GM21515 (cell line): ENCODE results near the gene GIPC3.

Source experiments
- ATAC-seq: cut with Tn5 transposase; IDR thresholded peaks from one replicate; pipeline ENCODE4 v1.9.1; 2021; ENCODE audit not compliant: unreplicated experiment

GIPC3 gene

DNA sequence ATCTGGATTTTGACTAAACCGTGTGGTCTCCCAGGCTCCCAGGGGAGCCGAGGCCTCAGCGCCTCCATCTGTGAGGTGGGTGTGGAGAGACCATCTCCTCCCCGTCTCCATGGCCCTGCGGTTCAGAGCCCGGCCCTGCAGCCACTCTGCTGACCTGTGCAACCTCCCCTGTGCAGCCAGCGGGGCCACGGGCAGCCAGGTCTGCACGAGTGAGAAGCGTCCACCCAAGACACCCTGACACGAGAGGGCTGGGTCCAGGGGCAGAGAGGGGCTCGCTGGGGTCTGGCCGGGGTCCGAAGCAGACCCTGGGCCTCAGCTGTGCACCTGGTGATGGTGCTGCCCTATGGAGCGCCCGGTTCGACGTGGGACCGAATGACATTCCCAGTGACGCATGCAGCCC is 51.7 kb downstream of the GIPC3 start:
- ATAC-seq = no peak

DNA sequence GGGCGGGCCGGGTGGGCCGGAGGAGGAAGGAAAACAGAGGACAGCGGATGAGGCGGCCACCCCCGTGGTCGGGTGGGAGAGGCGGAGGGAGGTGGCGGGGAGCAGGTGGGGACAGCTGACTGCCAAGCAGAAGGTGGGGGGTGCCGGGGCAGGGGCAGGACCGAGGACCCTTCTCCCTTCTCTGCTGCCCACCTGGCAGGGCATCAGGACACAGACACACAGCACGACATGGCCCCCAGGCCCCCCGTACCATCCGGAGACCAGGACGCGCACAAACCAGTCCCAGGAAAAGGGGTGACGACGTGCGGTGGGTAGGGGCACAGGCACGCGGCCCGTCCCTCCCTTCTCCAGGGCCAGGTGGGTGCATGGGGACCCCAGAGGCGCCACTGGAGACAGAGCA is 52.3 kb downstream of the GIPC3 start:
- ATAC-seq = no peak

DNA sequence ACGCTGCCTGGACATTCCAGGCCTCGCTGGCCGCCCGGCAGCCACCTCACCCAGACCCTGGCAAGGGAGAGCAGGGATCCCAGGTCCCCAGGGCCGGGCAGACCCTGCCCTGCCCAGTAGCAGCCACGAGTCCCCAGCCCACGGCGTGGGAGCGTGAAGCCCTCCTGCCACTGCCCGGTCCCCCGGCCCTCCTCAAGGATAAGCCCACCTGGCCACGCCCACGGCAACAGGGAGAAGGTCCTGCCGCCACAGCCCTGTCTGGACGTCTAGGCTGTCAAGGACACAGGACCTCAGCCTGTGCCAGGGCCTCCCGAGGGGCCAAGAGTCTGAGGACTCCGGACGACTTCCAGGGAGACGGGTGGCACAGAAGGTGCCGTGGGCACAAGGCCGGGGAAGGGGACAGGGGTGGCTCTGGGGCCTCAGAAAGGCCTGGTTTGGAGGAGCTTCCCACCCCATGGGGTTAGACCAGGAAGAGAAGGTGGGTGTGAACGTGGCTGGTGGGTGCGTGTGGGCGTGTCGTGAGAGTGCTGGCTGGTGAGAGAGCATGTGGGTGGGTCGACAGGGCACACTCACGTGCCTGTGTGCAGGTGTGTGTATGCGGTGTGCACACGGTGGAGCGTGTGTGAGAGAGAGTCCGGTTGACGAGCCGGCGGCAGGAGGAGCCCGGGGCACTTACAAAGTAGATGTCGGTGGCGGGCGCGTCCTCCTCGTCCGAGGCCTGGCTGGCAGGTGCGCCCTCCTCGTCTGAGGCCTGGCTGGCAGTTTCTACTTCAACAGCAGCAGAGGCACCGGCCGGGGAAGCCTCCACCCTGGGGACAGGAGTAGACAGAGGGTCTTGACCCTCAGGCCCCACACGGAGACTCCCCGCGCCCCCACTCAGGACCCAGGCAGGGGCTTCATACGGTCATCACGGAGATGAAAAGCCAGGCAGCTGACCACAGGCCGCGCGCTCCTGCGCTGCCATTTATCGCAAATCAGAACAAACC is 53.2 kb downstream of the GIPC3 start:
- no peak for ATAC-seq

DNA sequence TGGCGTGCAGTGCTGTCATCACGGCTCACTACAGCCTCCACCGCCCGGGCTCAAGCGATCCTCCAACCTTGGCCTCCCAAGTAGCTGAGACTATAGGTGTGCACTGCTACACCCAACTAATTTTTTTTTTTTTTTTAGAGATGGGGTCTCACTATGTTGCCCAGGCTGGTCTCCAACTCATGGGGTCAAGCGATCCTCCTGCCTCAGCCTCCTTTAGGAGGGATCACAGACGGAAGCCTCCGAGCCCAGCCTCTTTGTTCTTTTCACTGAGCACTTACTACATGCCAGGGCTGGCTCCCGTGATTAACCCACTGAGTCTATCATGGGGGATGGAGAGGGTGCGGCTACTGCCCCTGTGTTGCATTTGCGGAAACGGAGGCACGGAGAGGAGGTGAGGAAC is 54.2 kb downstream of the GIPC3 start:
- no peak for ATAC-seq

DNA sequence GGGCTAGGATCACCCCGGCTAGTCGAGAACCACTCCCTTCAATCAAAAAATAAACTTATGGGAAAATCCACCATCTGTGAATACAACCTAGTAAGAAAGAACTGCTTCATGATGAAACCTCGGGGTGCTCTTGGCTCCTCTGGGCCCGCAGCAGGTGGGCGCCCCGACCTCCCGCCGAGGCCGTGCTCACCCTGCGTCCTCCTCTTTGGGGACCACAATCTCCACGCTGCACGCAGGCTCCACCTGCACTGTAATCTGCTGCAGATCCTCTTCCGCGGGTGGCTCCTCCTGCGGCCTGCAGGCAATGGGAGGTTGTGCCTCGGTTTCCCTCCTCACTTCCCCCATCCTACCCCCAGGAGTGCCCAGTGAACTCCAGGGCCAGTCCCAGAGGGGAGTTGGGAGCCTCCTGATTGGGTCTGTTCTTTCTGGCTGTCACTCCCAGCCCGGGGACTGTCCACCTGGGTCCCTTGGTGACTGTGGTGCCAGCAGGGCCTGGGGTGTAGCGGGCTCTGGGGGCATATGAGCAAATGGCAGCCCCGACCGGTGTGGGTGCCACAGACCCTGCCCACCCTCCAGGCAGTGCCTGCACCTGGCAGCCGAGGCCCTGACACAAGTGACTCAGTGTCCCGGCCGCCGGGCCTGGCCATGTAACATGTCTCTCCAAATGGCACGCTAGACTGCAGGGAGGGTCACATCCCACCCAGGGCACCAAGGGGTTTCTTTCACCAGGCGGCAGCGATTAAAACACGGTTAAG is 56.4 kb downstream of the GIPC3 start:
- no peak for ATAC-seq

DNA sequence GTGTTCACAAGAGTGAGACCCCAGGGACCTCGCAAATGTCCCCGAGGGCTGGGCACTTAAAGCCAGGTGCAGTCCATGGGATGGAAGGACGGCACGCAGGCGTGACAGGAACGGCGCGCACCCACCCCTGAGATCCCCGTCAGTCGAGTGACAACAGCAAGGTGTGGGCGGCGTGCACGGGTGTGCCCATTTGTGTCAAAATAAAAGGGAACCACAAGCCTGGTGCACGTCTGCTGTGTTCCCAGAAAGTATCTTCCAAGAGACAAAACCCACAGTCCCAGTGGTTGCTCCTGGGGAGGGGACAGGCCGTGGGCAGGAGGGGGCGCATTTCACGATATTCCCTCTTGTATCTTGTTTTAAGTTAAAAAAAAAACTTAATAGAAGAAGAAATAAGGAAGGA is 57.0 kb downstream of the GIPC3 start:
- no peak for ATAC-seq
